HL-60 (cell line): ENCODE measurements around the gene OXNAD1.

Experiments used
- DNase-seq, 2 experiments: peaks; one replicate each; pipeline ENCODE4 v3.0.0-alpha.2; 2010 to 2020; ENCODE audit warnings: low read depth in 1 of 2, low spot score in 1 of 2
- H3K27ac ChIP-seq: fragments of 250-450 bp; sonication (Bioruptor Pico); replicated peaks from 2 replicates; pipeline ENCODE4 v1.5.1; 2020; ENCODE audit warnings: mild to moderate bottlenecking, moderate library complexity
- H3K27me3 ChIP-seq: fragments of 250-450 bp; sonication (Bioruptor Pico); 2 replicates; pipeline ENCODE4 v1.5.1; 2021; ENCODE audit warnings: mild to moderate bottlenecking, moderate library complexity; ENCODE audit not compliant: insufficient read depth, poor library complexity, severe bottlenecking
- H3K4me3 ChIP-seq: replicated peaks from 2 replicates; pipeline ENCODE4 v1.5.1; 2011; ENCODE audit warnings: mild to moderate bottlenecking, control low read depth, low read length; ENCODE audit not compliant: insufficient read depth
- CTCF ChIP-seq: IDR thresholded peaks from one replicate; pipeline ENCODE4 v1.5.1; 2011; ENCODE audit warnings: low read length, control low read depth, inconsistent platforms; ENCODE audit not compliant: insufficient read depth
- GABPA ChIP-seq: IDR thresholded peaks from 2 replicates; pipeline ENCODE4 v1.6.1; 2012; ENCODE audit warnings: low read depth
- POLR2AphosphoS5 ChIP-seq: IDR thresholded peaks from 2 replicates; pipeline ENCODE4 v1.6.1; 2012; ENCODE audit warnings: low read depth
- REST ChIP-seq: IDR thresholded peaks from 2 replicates; pipeline ENCODE4 v1.6.1; 2012; ENCODE audit warnings: low read depth; ENCODE audit not compliant: insufficient replicate concordance
- SPI1 ChIP-seq: IDR thresholded peaks from 2 replicates; pipeline ENCODE4 v1.6.1; 2012; ENCODE audit warnings: low read depth, mild to moderate bottlenecking, borderline replicate concordance

OXNAD1 gene

GRCh38 chr3:16229681-16230080 is 35.3 kb upstream of the OXNAD1 start:
- DNase-seq = no peak
- TF ChIP-seq GABPA = no peak
- TF ChIP-seq POLR2AphosphoS5 = no peak
- TF ChIP-seq CTCF = no peak
- no peak for TF ChIP-seq SPI1
- TF ChIP-seq REST = no peak
- Histone ChIP-seq H3K27me3 (no peaks in the 10 kb centered on the region), H3K27ac (no peak overlapping the region), H3K4me3 (no peak overlapping the region)

- Histone ChIP-seq H3K4me3 (no peak overlapping the region), H3K27ac (no peak overlapping the region), H3K27me3 (no peaks in the 10 kb centered on the region)
- TF ChIP-seq POLR2AphosphoS5 = no peak
- no peak for TF ChIP-seq CTCF
- TF ChIP-seq GABPA = no peak
- TF ChIP-seq SPI1 = no peak
- TF ChIP-seq REST = no peak
- no peak for DNase-seq
Observed at GRCh38 chr3:16231983-16232382, 33.0 kb upstream of the OXNAD1 start.

GRCh38 chr3:16233806-16234205 is 31.2 kb upstream of the OXNAD1 start:
- H3K4me3 ChIP-seq = no peak overlapping the region
- no peak overlapping the region for H3K27ac ChIP-seq
- TF ChIP-seq POLR2AphosphoS5 = no peak
- TF ChIP-seq REST = no peak
- TF ChIP-seq GABPA = no peak
- no peak for TF ChIP-seq CTCF
- TF ChIP-seq SPI1 = no peak
- DNase-seq = no peak
- H3K27me3 ChIP-seq = no peaks in the 10 kb centered on the region
